DOHH2 (cell line): ENCODE results near the gene VPS13A.

Experiments
- H3F3A ChIP-seq: fragments of 200-600 bp; sonication (generic), shearing (Covaris generic); 2 replicates; pipeline ENCODE4 v1.6.0; 2016; ENCODE audit warnings: antibody characterized with exemption, mild to moderate bottlenecking; ENCODE audit not compliant: control insufficient read depth, insufficient read depth
- H3K27ac ChIP-seq: fragments of 200-600 bp; sonication (generic); 2 replicates; pipeline ENCODE4 v1.5.1; 2014; ENCODE audit warnings: low read depth, mild to moderate bottlenecking, low read length, moderate library complexity
- H3K27me3 ChIP-seq: fragments of 200-600 bp; sonication (generic); 2 replicates; pipeline ENCODE4 v1.6.1; 2014; ENCODE audit warnings: mild to moderate bottlenecking, low read length, mixed read lengths; ENCODE audit not compliant: control insufficient read depth
- H3K36me3 ChIP-seq: fragments of 200-600 bp; sonication (generic); 2 replicates; pipeline ENCODE4 v1.6.1; 2014; ENCODE audit warnings: mild to moderate bottlenecking, low read length, moderate library complexity, mixed read lengths; ENCODE audit not compliant: control insufficient read depth
- H3K4me1 ChIP-seq: fragments of 200-600 bp; sonication (generic); 2 replicates; pipeline ENCODE4 v1.6.1; 2014; ENCODE audit warnings: mild to moderate bottlenecking, low read length, mixed read lengths; ENCODE audit not compliant: control insufficient read depth
- H3K4me2 ChIP-seq: fragments of 200-600 bp; sonication (generic); 2 replicates; pipeline ENCODE4 v1.6.0; 2014; ENCODE audit warnings: mild to moderate bottlenecking, low read length, moderate library complexity
- H3K4me3 ChIP-seq: fragments of 200-600 bp; sonication (generic); 2 replicates; pipeline ENCODE4 v1.5.1; 2014; ENCODE audit warnings: mild to moderate bottlenecking, low read length, mixed read lengths
- H3K79me2 ChIP-seq: fragments of 200-600 bp; sonication (generic); 2 replicates; pipeline ENCODE4 v1.6.1; 2014; ENCODE audit warnings: mild to moderate bottlenecking, low read length, mixed read lengths; ENCODE audit not compliant: control insufficient read depth
- H3K9me2 ChIP-seq: fragments of 200-600 bp; sonication (generic); replicated peaks from 2 replicates; pipeline ENCODE4 v1.6.1; 2014; ENCODE audit warnings: mild to moderate bottlenecking, low read length, mixed read lengths; ENCODE audit not compliant: control insufficient read depth
- H3K9me3 ChIP-seq: fragments of 200-600 bp; sonication (generic); 2 replicates; pipeline ENCODE4 v1.6.1; 2014; ENCODE audit warnings: antibody characterized with exemption, low read length, mixed read lengths; ENCODE audit not compliant: control insufficient read depth, insufficient read depth
- H4K20me1 ChIP-seq: fragments of 200-600 bp; sonication (generic); 2 replicates; pipeline ENCODE4 v1.6.0; 2014; ENCODE audit warnings: low read depth, mild to moderate bottlenecking, antibody characterized with exemption, low read length, moderate library complexity; ENCODE audit not compliant: control insufficient read depth, insufficient read depth
- EZH2phosphoT487 ChIP-seq: fragments of 200-600 bp; sonication (generic); IDR thresholded peaks from 2 replicates; pipeline ENCODE4 v1.6.1; 2017; ENCODE audit warnings: borderline replicate concordance, mild to moderate bottlenecking, antibody characterized with exemption, low read length, moderate library complexity, mixed read lengths
- TF ChIP-seq, protein P1 (sequence below): fragments of 200-600 bp; sonication (generic); IDR thresholded peaks from one replicate; pipeline ENCODE4 v1.5.1; 2014; ENCODE audit warnings: antibody characterized with exemption, mild to moderate bottlenecking, low read depth, low read length; ENCODE audit not compliant: poor library complexity, severe bottlenecking

VPS13A gene

GRCh38 chr9:77442436-77442835 lies 265.1 kb downstream of the VPS13A start:
- H3K4me3 ChIP-seq = no peak overlapping the region
- no peaks in the 10 kb centered on the region for H4K20me1 ChIP-seq
- H3K4me2 ChIP-seq = no peak overlapping the region
- H3K4me1 ChIP-seq = no peaks in the 10 kb centered on the region
- H3K9me3 ChIP-seq = no peaks in the 10 kb centered on the region
- H3K9me2 ChIP-seq = no peaks in the 10 kb centered on the region
- H3K36me3 ChIP-seq = no peaks in the 10 kb centered on the region
- H3F3A ChIP-seq = no peaks in the 10 kb centered on the region
- H3K27ac ChIP-seq = no peak overlapping the region
- no peaks in the 10 kb centered on the region for H3K79me2 ChIP-seq
- H3K27me3 ChIP-seq = no peaks in the 10 kb centered on the region
- TF ChIP-seq EZH2phosphoT487 = no peak
- TF ChIP-seq, protein P1, sequence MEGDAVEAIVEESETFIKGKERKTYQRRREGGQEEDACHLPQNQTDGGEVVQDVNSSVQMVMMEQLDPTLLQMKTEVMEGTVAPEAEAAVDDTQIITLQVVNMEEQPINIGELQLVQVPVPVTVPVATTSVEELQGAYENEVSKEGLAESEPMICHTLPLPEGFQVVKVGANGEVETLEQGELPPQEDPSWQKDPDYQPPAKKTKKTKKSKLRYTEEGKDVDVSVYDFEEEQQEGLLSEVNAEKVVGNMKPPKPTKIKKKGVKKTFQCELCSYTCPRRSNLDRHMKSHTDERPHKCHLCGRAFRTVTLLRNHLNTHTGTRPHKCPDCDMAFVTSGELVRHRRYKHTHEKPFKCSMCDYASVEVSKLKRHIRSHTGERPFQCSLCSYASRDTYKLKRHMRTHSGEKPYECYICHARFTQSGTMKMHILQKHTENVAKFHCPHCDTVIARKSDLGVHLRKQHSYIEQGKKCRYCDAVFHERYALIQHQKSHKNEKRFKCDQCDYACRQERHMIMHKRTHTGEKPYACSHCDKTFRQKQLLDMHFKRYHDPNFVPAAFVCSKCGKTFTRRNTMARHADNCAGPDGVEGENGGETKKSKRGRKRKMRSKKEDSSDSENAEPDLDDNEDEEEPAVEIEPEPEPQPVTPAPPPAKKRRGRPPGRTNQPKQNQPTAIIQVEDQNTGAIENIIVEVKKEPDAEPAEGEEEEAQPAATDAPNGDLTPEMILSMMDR = no peak

DNA sequence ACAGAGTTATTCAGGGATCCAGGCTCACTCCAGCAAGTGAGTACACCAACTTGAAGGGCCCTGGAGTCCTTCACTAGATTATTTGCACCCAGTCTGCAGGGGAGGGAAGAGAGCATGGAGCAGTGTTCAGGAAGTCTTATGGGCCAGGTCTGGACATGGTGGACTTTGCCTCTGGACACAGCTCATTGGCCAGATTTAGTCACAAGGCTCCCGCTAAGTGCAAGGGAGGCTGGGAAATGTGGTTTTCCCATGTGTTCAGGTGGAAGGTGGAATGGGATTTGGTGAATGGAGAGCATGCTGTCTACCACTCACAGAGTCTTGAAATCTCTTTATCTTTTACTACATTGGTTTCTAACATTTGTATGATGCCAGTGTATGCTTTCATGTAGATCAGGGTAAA lies 270.3 kb downstream of the VPS13A start:
- Histone ChIP-seq H3K4me1 (no peaks in the 10 kb centered on the region), H3K4me2 (no peak overlapping the region), H3F3A (no peaks in the 10 kb centered on the region), H3K79me2 (no peaks in the 10 kb centered on the region), H3K4me3 (no peak overlapping the region), H4K20me1 (no peaks in the 10 kb centered on the region), H3K36me3 (no peaks in the 10 kb centered on the region), H3K27ac (no peak overlapping the region), H3K27me3 (no peaks in the 10 kb centered on the region), H3K9me2 (no peaks in the 10 kb centered on the region), H3K9me3 (no peaks in the 10 kb centered on the region)
- TF ChIP-seq, protein P1 = no peak
- no peak for TF ChIP-seq EZH2phosphoT487

DNA sequence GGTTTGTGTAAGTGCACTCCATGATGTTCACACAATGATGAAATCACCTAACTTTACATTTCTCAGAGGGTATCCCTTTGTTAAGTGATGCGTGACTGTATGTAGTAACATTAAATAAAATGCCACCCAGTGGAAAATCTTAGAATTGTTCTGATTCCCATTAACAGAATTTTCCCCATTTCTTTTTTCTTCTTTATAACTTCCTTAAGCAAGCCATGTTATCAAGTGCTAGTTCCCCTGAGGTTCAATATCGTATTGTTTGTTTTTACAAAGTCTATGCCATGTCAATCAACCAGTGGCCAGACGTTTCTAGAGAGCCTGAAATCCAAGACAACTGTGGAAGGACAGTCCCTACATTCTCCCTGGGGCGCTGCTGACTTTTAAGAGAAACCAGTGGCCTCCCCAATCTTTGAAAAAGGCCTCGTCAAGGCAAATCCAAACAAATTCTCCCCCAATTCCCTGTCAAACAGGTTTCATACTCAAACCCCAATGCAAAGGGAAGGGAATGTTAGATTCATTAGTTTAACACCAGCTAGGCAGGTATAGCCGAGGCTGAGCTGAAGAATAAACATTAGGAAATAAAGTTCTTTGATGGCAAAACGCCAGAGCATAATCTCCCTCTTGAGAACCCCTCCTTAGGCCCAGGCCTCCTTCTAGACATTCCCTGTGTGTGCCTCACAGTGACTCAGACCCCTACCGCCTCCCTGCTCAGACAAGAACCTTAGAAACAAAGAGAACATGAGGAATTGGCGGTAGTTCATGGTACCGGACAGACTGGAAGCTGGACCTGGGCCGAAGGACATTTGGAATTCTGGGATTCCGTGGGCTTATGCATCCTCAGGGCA lies 272.1 kb downstream of the VPS13A start:
- TF ChIP-seq, protein P1 = no peak
- no peak for TF ChIP-seq EZH2phosphoT487
- H3K27me3 ChIP-seq = peaks cover 3% of the 10 kb centered on the region; the same call in 1 of the 2 replicates
- H3K9me2 ChIP-seq = no peaks in the 10 kb centered on the region
- no peaks in the 10 kb centered on the region for H3F3A ChIP-seq
- no peaks in the 10 kb centered on the region for H3K9me3 ChIP-seq
- no peaks in the 10 kb centered on the region for H3K36me3 ChIP-seq
- H3K4me2 ChIP-seq = no peak overlapping the region
- no peaks in the 10 kb centered on the region for H3K4me1 ChIP-seq
- no peaks in the 10 kb centered on the region for H4K20me1 ChIP-seq
- H3K4me3 ChIP-seq = no peak overlapping the region
- H3K27ac ChIP-seq = no peak overlapping the region
- H3K79me2 ChIP-seq = no peaks in the 10 kb centered on the region
